Ureter (tissue), 1 donor: ENCODE measurements around the gene BCS1L. TPM values are rescaled to one million over a fixed set of nuclear protein-coding genes. Genes with fewer than 3 reads are reported as not detected.

Source experiments
- DNase-seq: peaks from one replicate; pipeline ENCODE4 v3.0.0-alpha.2; 2020; ENCODE audit warnings: low spot score
- total RNA-seq: library from RNA; stranded (reverse); gene quantifications from one replicate; pipeline ENCODE4 v1.2.4, GENCODE V29; 2023
- donor health status: DM: yes; HTN: yes; CAD: no.

The BCS1L gene
- total RNA-seq, result 48.2 TPM

DNA sequence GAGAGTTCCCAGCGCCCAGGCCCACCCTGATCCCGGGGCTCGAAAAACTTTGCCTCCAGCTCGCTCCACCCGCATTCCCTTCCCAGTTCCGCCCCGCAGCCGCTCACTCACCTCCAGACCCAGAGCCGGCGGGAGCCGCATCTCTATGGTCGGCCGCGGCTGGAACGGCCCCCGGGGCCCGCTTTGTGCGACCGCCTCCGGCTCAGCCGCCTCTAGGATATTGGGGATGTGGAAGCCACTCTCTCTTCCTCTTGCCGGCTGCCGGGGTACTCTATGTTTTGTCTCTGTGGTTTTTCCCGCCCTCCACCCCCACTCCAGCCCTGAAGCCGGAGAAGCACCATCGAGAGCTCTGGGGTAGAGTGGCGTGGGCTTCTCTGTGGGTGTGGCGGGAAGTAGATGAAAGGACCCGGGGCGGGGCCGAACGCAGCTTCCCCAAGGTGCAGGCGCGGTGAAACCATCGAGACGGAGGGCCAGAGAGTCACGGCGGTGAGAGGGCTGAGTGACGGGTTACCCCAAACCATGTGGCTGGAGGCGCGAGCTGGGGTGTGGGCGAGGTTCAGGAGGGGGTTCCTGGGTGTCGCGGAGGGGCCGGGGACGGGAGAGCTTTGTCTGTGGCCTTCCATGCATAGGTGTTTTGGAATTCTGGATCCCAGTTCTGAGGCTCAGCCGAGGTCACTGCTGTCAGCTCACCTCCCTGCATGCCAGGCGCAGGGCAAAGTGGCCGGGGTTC is at the start of gene BCS1L, which contains the start of gene ZNF142:
Gene BCS1L, plus strand, starts transcription at position 426 of the 730 bp plus-strand sequence. CDS start 1,305 bp downstream, outside the sequence.
Gene ZNF142, minus strand, starts transcription at position 366 of the 730 bp plus-strand sequence. CDS start 3,194 bp downstream, outside the sequence.
- peak; percentile 94 for DNase-seq

DNA sequence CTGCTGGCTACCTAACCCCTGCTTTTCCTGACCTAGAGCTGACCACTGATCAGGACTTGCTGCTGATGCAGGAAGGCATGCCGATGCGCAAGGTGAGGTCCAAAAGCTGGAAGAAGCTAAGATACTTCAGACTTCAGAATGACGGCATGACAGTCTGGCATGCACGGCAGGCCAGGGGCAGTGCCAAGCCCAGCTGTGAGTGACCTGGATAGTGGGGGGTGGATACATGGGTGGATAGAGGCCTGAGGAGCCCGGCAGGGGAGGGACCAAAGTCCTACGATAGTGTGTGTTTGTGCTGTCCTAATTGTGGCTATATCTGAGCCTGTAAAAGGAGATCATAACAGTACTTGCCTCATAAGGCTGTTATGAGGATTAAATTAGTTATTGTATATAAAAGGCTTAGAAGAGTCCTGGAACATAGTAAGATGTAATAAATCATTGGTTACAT is 43.6 kb upstream of the BCS1L start:
- no peak for DNase-seq

DNA sequence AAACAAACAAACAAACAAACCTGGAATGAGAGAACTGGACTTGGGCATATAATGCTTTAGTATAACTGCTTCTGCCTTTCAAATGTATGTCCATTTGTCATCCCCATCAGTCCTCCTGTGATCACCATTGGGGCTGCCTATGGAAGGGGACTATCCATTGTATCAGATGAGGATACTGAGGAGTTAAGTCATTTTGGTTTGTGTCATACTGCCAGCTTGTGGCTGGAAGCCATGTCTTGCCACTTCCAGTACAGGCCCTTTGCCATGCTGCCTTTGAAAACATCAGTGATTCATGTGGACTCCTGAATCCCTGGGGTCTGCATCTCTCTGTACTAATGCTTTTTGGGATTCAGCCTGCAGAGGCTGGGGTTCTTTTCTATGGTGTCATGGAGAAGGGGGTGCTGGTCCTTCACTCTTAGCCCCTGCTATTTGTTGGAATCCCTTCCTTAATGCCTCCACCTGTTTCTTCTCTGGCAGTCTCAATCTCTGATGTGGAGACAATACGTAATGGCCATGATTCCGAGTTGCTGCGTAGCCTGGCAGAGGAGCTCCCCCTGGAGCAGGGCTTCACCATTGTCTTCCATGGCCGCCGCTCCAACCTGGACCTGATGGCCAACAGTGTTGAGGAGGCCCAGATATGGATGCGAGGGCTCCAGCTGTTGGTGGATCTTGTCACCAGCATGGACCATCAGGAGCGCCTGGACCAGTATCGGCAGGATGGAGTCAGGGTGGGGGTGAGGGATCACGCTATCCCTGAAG is 41.2 kb upstream of the BCS1L start:
- DNase-seq, result no peak

GRCh38 chr2:218621007-218621406 is 38.5 kb upstream of the BCS1L start:
- DNase-seq, result no peak

GRCh38 chr2:218622606-218623365 is 36.7 kb upstream of the BCS1L start:
- DNase-seq, result no peak

- no peak for DNase-seq
These were observed 36.1 kb upstream of the BCS1L start for GRCh38 chr2:218623366-218623705.

DNA sequence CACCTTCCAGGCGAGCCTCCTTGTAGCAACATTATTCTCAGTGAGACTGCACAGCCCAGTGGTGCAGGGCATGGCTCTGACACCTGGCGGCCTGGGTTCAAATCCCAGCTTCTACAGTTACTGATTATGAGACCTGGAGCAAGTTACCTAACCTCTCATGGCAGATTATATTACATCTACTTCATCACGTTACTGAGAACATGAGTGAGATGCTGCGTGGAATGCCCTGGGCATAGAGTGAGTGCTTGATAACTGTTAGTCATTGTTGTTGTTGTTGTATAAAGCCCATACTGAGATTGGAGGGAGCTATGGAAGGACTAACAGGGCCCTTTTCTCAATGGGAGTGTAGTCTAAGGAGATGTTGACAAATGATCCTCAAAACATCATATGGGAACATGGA is 33.1 kb upstream of the BCS1L start:
- DNase-seq, result no peak

- no peak for DNase-seq
These were observed 31.5 kb upstream of the BCS1L start for GRCh38 chr2:218627939-218628338.

GRCh38 chr2:218631837-218632236 is 27.6 kb upstream of the BCS1L start:
- no peak for DNase-seq

DNA sequence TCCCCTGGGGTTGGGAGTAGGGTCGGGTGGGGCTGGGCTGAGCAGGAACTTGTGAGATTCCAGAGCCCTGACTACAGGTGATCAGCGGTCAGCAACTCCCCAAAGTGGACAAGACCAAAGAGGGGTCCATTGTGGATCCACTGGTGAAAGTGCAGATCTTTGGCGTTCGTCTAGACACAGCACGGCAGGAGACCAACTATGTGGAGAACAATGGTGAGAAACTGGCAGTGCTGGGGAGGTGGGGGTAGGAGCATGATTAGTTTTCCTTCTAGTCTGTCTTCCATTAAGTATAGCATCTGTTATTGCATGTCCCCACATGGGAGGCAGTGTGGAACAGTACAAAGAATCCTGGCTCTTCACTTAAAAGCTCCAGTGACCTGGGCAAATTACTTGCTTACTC is 23.8 kb upstream of the BCS1L start:
- DNase-seq, result no peak

- no peak for DNase-seq
These were observed 21.1 kb upstream of the BCS1L start for GRCh38 chr2:218638372-218638771.

GRCh38 chr2:218642121-218642656 is 17.3 kb upstream of the BCS1L start:
- no peak for DNase-seq

DNA sequence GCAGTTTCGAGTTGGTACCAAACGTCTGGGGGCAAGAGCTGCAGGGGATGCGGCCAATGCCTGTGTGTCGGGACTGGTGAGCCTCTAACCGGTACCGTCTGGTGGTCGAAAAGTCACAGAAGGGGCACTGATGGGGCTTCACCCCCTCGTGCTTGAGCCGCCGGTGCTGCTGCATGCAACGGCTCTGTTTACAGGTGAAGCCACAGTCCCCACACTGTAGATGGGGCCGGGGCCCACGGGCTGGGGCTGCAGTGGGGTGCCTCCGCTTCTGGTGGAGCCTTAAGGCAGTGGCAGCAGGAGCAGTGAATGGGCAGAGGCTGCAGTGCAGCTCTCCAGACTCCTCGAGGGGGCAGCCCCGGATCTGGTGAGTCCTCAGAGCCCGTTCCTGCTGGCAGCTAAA is 16.7 kb upstream of the BCS1L start:
- DNase-seq, result no peak

GRCh38 chr2:218643751-218644310 is 15.7 kb upstream of the BCS1L start:
- DNase-seq, result no peak

DNA sequence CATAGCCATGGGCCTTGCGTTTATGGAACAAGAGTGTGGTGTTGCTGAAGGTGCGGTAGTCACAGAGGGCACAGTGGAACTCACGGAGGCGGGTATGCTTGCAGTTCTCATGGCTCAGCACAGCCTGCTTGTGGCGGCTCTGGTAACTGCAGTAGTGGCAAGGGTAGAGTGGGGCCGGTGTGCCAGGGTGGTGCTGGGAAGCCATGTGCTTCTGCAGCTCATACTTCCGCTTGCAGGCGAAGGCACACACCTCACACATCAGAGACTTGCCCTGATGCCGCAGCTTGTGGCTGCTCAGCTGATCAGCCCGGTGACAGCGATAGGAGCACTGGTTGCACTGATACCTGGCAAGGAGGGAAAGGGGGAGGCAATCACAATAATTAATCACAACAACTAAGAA is 14.8 kb upstream of the BCS1L start:
- DNase-seq, result no peak

GRCh38 chr2:218645126-218645525 is 14.4 kb upstream of the BCS1L start:
- DNase-seq, result no peak

DNA sequence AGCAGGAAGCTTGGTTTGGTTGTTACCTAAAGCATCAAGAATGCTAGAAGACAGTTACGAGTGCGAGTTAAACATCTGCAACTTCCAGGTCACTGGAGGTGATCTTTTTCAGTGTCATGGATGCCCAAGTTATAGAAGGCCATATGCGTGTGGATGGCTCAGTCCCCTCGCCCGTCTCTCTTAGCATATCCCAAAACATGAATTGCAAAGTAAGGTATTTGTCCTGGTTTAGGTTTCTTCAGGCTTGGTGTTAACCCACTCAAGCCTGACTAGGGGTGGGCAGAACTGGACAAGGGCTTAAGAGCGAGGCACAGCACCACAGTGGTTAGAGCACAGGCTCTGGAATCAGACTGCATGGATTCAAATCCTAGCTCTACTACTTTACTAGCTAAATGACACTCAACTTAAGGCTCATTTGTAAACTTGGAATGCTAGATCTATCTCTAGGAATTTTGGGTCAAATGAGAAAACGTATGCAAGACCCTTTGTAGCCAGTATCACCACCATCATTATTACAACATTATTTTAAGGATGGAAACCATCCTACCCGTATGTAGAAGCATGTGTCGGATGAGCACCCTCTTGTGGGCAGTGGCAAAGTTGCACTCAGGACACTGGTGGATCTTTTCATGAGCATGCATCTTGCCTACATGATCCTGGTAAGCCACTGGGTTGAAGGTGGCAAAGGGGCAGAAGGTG is 11.2 kb upstream of the BCS1L start:
- DNase-seq, result no peak

DNA sequence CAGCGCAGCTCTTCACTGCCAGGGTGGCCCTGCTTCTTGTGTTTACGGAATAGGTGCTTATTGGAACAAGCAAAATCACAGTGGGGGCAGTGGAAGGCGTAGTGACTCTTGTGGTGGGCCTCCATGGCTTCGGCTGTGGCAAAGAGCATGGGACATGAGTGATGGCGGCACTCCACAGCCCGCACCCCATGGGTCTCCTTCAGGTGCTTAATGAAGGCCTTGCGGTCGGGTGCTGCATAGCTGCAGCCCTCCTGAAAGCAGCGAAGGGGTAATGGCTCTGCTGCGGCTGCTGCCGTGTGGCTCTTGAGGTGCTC is 10.7 kb upstream of the BCS1L start:
- no peak for DNase-seq

DNA sequence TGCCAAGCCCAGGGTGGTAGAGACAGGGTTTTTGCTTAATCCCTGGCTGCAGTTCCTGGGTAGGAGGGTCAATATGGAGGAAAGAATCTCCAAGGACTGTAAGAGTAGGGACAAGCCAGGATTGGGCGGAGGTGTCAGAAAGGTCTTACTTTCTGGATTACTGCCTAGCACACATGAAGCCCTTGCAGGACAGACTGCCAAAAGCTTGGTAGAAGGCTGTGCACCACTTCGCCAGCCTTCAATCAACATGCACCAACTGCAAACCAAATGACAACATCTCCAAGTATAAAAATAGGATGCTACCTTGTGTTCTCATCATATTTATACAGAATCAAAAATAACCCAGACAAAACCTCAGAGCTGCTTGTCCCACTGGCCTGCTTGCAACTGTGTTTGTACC is 3.7 kb upstream of the BCS1L start:
- DNase-seq, result no peak

- DNase-seq, result no peak
These were observed 719 bp upstream of the BCS1L start for GRCh38 chr2:218658671-218659257.

DNA sequence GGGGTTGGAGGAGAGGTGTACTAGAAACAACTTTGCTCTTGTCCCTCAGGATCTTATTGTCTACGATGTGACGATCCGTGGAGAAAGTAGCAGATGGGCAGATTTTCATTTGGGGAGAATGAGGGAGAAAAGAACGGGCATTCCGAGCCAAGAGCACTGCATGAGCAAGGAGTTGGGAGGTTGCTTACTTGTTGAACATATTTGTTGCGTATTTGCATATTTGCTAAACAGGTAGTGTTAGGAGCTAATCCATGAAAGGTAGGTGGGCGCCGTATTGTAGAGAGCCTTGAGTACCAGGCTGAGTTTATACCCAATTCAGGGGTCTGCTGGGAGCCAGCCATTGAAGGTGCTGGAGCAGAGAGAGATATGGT is 490 bp downstream of the BCS1L start:
- no peak for DNase-seq
